H1 (cell line): ENCODE measurements around the gene MTPN.

Source experiments
- JUN ChIP-seq: IDR thresholded peaks from 2 replicates; pipeline ENCODE4 v1.6.1; 2011; ENCODE audit warnings: low read depth, mild to moderate bottlenecking, improper control_type of control experiment, low read length
- KDM4A ChIP-seq: IDR thresholded peaks from one replicate; pipeline ENCODE4 v1.7.1; 2012; ENCODE audit warnings: low read depth, mild to moderate bottlenecking, moderate library complexity, low read length, inconsistent platforms; ENCODE audit not compliant: severe bottlenecking
- MAFK ChIP-seq: IDR thresholded peaks from 2 replicates; pipeline ENCODE4 v1.6.1; 2012; ENCODE audit warnings: low read depth, mild to moderate bottlenecking, improper control_type of control experiment, low read length
- POLR2A ChIP-seq, 2 experiments: IDR thresholded peaks; 1 replicate in 1 of 2; 2 replicates in 1 of 2; pipeline ENCODE4 v1.6.1; 2011; ENCODE audit warnings: low read depth in 2 of 2, low read length in 2 of 2, mild to moderate bottlenecking in 2 of 2; ENCODE audit errors: control extremely low read depth in 1 of 2
- TF ChIP-seq, protein P1 (sequence below), 3 experiments: IDR thresholded peaks; 1 replicate in 2 of 3; 2 replicates in 1 of 3; pipeline versions ENCODE4 v1.5.1 to v1.6.1; 2011; ENCODE audit warnings: low read length in 3 of 3, mild to moderate bottlenecking in 3 of 3, inconsistent platforms in 2 of 3, low read depth in 1 of 3, moderate library complexity in 1 of 3; ENCODE audit not compliant: insufficient read depth in 1 of 3; ENCODE audit errors: control extremely low read depth in 1 of 3

DNA sequence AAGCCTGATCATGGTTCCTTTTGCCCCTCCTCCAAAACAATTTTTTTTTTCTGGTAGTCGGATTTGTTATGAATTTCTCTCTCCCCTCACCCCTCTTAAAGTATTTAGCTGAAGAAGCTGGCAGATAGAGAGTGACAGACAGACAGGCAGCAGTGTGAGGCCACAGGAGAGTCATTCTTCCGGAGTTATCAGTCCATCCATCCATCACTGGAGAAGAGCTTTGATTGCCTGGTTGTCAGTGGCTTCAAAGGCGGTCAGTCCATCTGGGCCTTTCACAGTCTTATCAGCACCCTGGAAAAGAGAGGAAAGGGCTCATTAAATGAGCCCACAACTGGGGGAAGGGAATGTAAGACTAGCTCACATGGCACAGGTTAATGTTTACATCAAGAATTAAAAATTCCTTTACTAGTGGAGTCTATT lies 47.4 kb downstream of the MTPN start:
- TF ChIP-seq, protein P1, sequence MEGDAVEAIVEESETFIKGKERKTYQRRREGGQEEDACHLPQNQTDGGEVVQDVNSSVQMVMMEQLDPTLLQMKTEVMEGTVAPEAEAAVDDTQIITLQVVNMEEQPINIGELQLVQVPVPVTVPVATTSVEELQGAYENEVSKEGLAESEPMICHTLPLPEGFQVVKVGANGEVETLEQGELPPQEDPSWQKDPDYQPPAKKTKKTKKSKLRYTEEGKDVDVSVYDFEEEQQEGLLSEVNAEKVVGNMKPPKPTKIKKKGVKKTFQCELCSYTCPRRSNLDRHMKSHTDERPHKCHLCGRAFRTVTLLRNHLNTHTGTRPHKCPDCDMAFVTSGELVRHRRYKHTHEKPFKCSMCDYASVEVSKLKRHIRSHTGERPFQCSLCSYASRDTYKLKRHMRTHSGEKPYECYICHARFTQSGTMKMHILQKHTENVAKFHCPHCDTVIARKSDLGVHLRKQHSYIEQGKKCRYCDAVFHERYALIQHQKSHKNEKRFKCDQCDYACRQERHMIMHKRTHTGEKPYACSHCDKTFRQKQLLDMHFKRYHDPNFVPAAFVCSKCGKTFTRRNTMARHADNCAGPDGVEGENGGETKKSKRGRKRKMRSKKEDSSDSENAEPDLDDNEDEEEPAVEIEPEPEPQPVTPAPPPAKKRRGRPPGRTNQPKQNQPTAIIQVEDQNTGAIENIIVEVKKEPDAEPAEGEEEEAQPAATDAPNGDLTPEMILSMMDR (IDR thresholded peaks at IDR 0.05; ENCODE audit: control extremely low read depth in 1 of 3, insufficient read depth in 1 of 3, low read depth in 1 of 3, low read length in 3 of 3), result no peak
- TF ChIP-seq POLR2A (IDR thresholded peaks at IDR 0.05; ENCODE audit: control extremely low read depth in 1 of 2, low read depth in 2 of 2, low read length in 2 of 2) (no peak), KDM4A (no peak), MAFK (no peak), JUN (no peak)
